Muscle of back (tissue), 11 donors: ENCODE results near the gene TMEM41A. TPM values are rescaled to one million over a fixed set of nuclear protein-coding genes. Genes with fewer than 3 reads are reported as not detected.
"Not testable (repeated sequence)": the region's sequence is repeated elsewhere in the genome, so short reads cannot be mapped to it uniquely, and the experiment has no call there.

Source experiments
- DNase-seq, 3 donors: peaks; one replicate each; pipeline versions ENCODE4 v3.0.0 to v3.0.0-alpha.2; 2013
- polyA plus RNA-seq, 10 donors: library from polyadenylated mRNA; unstranded; fragments of 120-200 nt; gene quantifications; one replicate each; pipeline ENCODE4 v1.2.1, GENCODE V29; 2013; ENCODE audit not compliant: insufficient read length in 10 of 10

Gene TMEM41A
- polyA plus RNA-seq, 10 donors, result 12.2 to 20.7 (median 16.8) TPM

- no peak for DNase-seq
Measured at GRCh38 chr3:185490241-185490640, 8.6 kb downstream of the TMEM41A start.

GRCh38 chr3:185489462-185489861, 9.4 kb downstream of the TMEM41A start:
- no peak for DNase-seq

GRCh38 chr3:185488465-185488864, 10.4 kb downstream of the TMEM41A start:
- no peak for DNase-seq

GRCh38 chr3:185486394-185486793, 12.4 kb downstream of the TMEM41A start:
- DNase-seq, result no peak

GRCh38 chr3:185484296-185484695, 14.5 kb downstream of the TMEM41A start:
- no peak for DNase-seq

GRCh38 chr3:185479373-185479945, 19.4 kb downstream of the TMEM41A start:
- no peak for DNase-seq

GRCh38 chr3:185477316-185477715, 21.5 kb downstream of the TMEM41A start:
- DNase-seq, result no peak

GRCh38 chr3:185474922-185475321, 23.9 kb downstream of the TMEM41A start:
- DNase-seq, result not testable (repeated sequence)

GRCh38 chr3:185473290-185473815, 25.5 kb downstream of the TMEM41A start:
- DNase-seq, result peak in 2 of 3 donors; percentile 10 to 11

- no peak for DNase-seq
Measured at GRCh38 chr3:185470323-185470722, 28.5 kb downstream of the TMEM41A start.

- DNase-seq, result no peak
Measured at GRCh38 chr3:185469542-185469941, 29.3 kb downstream of the TMEM41A start.

- DNase-seq, result not testable (repeated sequence)
Measured at GRCh38 chr3:185466123-185466522, 32.7 kb downstream of the TMEM41A start.

- DNase-seq, result no peak
Measured at GRCh38 chr3:185465471-185465870, 33.4 kb downstream of the TMEM41A start.

- no peak for DNase-seq
Measured at GRCh38 chr3:185460719-185461350, 38.0 kb downstream of the TMEM41A start.

GRCh38 chr3:185460309-185460708, 38.5 kb downstream of the TMEM41A start:
- DNase-seq, result no peak

- DNase-seq, result no peak
Measured at GRCh38 chr3:185457376-185457775, 41.5 kb downstream of the TMEM41A start.

- DNase-seq, result not testable (repeated sequence)
Measured at GRCh38 chr3:185451432-185451831, 47.4 kb downstream of the TMEM41A start.

- DNase-seq, result no peak
Measured at GRCh38 chr3:185448107-185448506, 50.7 kb downstream of the TMEM41A start.

GRCh38 chr3:185444329-185444728, 54.5 kb downstream of the TMEM41A start:
- DNase-seq, result no peak

- no peak for DNase-seq
Measured at GRCh38 chr3:185442031-185442430, 56.8 kb downstream of the TMEM41A start.

- DNase-seq, result no peak
Measured at GRCh38 chr3:185439745-185440466, 58.9 kb downstream of the TMEM41A start.
